ENCODE measurements around the gene MYL10. TPM values are rescaled to one million over a fixed set of nuclear protein-coding genes. Genes with fewer than 3 reads are reported as not detected.
"Not testable (repeated sequence)": the region's sequence is repeated elsewhere in the genome, so short reads cannot be mapped to it uniquely, and the experiment has no call there.

The MYL10 gene
- polyA plus RNA-seq, 3 donors: 0.21 to 0.36 (median 0.30) TPM

- DNase-seq: no peak
These were observed 28.1 kb upstream of the MYL10 start for GRCh38 chr7:101657171-101657570.

GRCh38 chr7:101651112-101651511, 22.0 kb upstream of the MYL10 start:
- no peak for DNase-seq

GRCh38 chr7:101650579-101651081, 21.5 kb upstream of the MYL10 start:
- DNase-seq: no peak

DNA sequence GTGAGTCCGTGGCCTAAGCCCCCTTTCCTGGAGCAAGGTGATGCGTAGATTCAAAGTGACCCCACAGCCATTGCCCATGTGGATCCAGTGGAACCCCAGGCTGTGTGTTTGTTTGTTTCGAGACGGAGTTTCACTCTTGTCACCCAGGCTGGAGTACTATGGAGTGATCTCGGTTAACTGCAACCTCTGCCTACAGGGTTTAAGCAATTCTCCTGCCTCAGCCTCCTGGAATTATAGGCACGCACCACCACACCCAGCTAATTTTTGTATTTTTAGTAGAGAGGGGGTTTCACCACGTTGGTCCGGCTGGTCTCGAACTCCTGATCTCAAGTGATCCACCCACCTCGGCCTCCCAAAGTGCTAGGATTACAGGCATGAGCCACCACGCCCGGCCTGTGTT, 18.8 kb upstream of the MYL10 start:
- not testable (repeated sequence) for DNase-seq

DNA sequence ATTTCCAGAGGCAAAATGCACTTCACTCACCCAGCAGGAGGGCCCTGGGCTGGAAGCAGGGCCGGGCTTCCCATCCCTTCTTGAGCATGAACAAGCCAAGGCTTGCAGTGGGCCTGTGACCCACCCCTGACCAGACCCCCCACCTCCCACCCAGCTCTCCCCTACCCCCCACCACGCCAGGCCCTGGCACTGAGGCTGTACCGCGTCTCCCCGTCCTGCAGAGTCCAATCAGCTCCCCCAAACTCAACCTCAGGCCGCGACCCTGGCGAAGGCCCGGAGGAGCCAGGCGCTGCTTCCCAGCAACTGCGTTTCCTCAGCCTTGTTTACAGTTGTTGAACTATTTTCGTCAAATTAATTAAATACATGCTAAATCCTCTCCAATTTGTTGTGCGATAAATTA, 16.9 kb upstream of the MYL10 start:
- DNase-seq: no peak

GRCh38 chr7:101644879-101645278, 15.8 kb upstream of the MYL10 start:
- DNase-seq: no peak

- not testable (repeated sequence) for DNase-seq
These were observed 10.0 kb upstream of the MYL10 start for GRCh38 chr7:101639127-101639526.

- DNase-seq: no peak
These were observed 7.9 kb upstream of the MYL10 start for GRCh38 chr7:101636822-101637623.

DNA sequence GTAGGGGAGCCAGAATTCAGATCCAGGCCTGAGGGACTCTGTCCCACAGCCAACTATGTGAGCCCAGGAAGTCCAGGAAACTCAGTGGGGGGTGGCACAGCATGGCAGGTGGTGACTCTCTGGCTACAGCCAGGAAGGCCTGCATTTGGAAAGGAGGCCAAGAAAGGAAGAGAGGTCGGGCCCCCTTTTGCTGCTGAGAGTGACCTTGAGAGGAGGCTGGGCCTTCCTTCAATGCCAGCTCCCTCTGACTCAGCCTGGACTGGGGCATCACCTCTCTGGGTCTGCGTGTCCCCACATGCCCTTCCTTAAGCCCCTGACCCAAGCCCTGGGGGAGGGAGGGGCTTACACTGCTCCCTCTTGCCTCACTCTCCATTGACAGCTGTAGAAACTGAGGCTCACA, 6.4 kb upstream of the MYL10 start:
- DNase-seq: no peak

- DNase-seq: no peak
These were observed 5.2 kb upstream of the MYL10 start for GRCh38 chr7:101634196-101634717.

- no peak for DNase-seq
These were observed 4.4 kb upstream of the MYL10 start for GRCh38 chr7:101633511-101633910.

- DNase-seq: no peak
These were observed 3.5 kb upstream of the MYL10 start for GRCh38 chr7:101632641-101633040.

- no peak for DNase-seq
These were observed 2.2 kb upstream of the MYL10 start for GRCh38 chr7:101631224-101631714.

DNA sequence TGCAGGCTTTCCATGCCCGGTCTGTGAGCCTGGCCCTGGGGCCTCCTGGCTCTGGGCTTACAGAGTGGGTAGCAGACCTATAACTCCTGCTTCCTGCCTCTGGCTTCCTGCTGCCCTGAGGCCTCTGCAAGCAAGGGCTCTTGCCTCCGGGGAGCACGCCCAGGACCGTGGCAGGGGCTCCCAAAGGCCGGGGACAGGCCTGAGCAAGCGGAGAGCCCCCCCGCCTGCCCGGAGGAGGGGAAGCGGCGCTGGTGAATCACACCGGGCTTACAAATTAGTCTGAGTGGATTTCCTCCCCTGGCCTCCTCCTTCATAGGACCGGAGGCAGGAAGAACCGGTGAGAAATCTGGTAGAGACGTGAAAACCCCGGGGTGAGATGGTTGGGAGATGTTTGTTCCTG, 1.5 kb upstream of the MYL10 start:
- DNase-seq: no peak

- DNase-seq: no peak
These were observed 574 bp downstream of the MYL10 start for GRCh38 chr7:101628522-101628921.

- DNase-seq: no peak
These were observed 2.3 kb downstream of the MYL10 start for GRCh38 chr7:101626758-101627157.

DNA sequence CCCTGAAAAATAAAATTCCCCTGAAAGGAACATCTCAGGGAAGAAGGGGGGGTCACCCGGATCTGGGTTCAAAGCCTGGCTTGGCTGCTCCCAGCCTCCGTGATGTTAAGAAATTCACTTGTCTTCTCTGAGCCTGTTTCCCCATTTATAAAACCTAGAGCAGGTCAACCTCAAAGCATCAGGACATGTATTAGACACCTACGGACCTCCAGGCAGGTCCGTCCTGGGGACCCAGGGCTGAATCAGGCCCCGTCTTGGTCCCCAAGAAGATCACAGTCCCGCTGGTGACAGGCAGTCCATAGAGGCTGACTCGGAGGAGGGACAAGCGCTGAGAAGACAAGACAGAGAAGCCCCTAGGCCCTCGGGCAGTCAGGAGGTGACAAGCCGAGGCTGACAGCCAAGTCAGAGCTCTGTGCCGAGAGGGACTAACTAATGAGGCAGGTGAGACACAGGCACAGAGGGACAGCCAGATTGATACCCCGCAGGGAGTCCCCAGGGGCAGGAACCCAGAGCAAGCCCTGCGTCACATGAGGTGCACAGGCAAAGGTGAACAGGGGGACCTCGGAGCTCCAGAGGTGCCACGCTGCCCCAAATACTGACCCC, 2.9 kb downstream of the MYL10 start:
- DNase-seq: no peak

DNA sequence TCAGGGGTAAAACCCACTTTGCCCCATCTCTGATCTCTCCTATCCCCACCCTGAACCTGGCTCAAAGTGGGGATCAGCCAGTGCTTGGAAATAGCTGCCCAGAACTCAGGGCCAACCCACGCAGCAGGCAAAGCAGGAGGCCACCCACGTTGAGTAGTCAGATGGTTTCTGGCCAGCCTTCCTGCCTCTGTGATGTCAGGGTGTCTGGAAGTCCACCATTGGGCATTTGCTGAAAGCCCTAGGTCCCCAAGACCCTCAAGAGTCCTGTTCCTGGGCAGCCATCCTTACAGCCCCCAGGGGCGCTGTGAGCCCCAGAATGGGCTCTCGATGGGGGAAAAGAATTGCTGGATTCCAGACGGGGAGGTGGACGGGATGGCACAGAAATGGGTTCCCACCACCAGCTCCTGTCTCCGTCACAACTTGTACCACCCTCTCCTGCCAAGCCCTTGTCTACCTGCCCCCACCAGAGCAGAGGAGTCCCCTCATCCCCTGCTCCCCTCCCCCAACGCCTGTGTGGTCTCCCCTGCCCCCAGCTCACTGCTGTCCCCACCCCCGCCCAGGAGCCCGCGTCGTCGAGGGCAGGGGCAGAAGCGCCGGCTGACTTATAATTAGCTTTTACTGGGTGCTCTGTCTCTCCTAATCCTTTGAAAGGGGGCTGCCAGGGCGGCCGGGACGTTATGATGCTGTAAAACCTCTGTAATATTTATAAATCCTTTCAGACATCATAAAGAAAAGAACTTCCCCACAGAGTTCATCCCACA, 3.9 kb downstream of the MYL10 start:
- no peak for DNase-seq

GRCh38 chr7:101624246-101625001, 4.7 kb downstream of the MYL10 start:
- DNase-seq: no peak

- DNase-seq: no peak
These were observed 6.4 kb downstream of the MYL10 start for GRCh38 chr7:101622609-101623173.

GRCh38 chr7:101620991-101621390, 8.1 kb downstream of the MYL10 start:
- DNase-seq: no peak
